ENCODE results near the gene ARHGAP8. TPM values are rescaled to one million over a fixed set of nuclear protein-coding genes. Genes with fewer than 3 reads are reported as not detected.

Gene ARHGAP8
- total and polyA plus RNA-seq, 2 of the 13 experiments (the other 11 are each of a cell fraction or from before 2014, with no cell fraction given) = 0.07 TPM; not detected in 1

DNA sequence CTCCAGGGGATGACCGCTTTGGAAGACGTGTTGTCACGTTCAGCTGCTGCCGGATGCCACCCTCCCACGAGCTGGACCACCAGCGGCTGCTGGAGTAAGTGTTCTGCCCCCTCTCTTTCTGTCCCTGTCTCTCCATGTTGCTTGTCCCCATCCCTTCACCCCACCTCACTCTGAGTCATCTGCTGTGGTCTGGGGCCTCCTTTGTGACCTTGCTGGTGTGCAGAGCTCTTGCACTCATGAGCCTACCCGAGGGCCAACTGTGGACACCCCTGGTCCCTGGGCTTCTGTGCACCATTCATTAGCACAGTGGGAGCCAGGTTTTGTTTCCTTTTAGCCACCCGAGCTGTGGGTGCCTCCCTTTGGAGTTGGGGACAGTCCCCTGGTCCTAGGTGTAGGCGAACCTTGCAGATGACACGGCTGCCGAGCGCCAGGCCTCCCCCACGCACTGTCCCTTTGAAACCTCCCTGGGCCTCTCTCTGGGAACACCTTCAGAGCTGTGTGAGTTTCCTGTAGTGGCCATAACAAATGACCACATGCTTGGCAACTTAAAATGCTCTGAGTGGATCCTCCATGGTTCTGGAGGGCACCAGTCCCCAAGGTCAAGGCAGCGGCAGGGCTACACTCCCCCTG lies 49.8 kb downstream of the ARHGAP8 start:
- BruUV-seq (replicated peaks) = no TSS peak
- Histone ChIP-seq H3K9ac (ENCODE audit: insufficient read depth, low read depth, low read length) (no peak overlapping the region), H3K79me2 (ENCODE audit: insufficient read depth, low read length) (no peaks in the 10 kb centered on the region), H2AFZ (ENCODE audit: low read length) (no peak overlapping the region), H3K4me1 (ENCODE audit: insufficient read depth, low read length) (no peaks in the 10 kb centered on the region), H3K4me2 (ENCODE audit: low read depth, low read length) (no peak overlapping the region), H4K20me1 (ENCODE audit: insufficient read depth, low read length) (no peaks in the 10 kb centered on the region), H3K27ac (ENCODE audit: extremely low read length, insufficient read depth, low read length) (no peak overlapping the region), H3K9me3 (ENCODE audit: low read length) (no peaks in the 10 kb centered on the region), H3K36me3 (replicated peaks in 1 of 2; ENCODE audit: control insufficient read depth in 1 of 2, insufficient read depth in 2 of 2, low read length in 2 of 2) (no peaks in the 10 kb centered on the region), H3K4me3 (replicated peaks in 1 of 3; ENCODE audit: insufficient read depth in 1 of 3, low read depth in 2 of 3, low read length in 3 of 3) (no peak overlapping the region), H3K27me3 (ENCODE audit: control insufficient read depth in 1 of 2, insufficient read depth in 2 of 2, low read length in 2 of 2) (peaks cover 15 to 43% of the 10 kb centered on the region in 2 experiments; a peak in 4 of 5 replicates)
- in situ Hi-C loops (cut with HindIII; ENCODE audit: extremely low pct_ligation_motif_present, low pct_unique_long_range_greater_than_20kb) = no loop called here
- CTCF ChIA-PET (ENCODE audit: low intra/inter-chr PET ratio, low total read pairs) = no interaction called here
- FAIRE-seq = no peak
- ATAC-seq = no peak; the same call in none of the 3 replicates
- intact Hi-C loops (cut with micrococcal nuclease; ENCODE audit: unreplicated experiment) = no loop called here
- no peak for DNase-seq (ENCODE audit: low spot score)
- POLR2A ChIA-PET = no interaction called here
- WGBS (ENCODE audit: low lambda C conversion rate) = 20% methylated on average over 4 of the region's 14 CpGs
- TF ChIP-seq TBX3 (IDR thresholded peaks at IDR 0.05; ENCODE audit: borderline replicate concordance) (no peak), NFATC3 (CRISPR knock-in tag; IDR thresholded peaks at IDR 0.05) (no peak), MTF2 (CRISPR knock-in tag; IDR thresholded peaks at IDR 0.05; ENCODE audit: borderline replicate concordance) (no peak), ZFAT (CRISPR knock-in tag; conservative IDR thresholded peaks at IDR 0.05) (no peak), CCDC6 (CRISPR knock-in tag; IDR thresholded peaks at IDR 0.05) (no peak), AHR (CRISPR knock-in tag; IDR thresholded peaks at IDR 0.05) (no peak), KDM2A (CRISPR knock-in tag; IDR thresholded peaks at IDR 0.05; ENCODE audit: borderline replicate concordance, low read depth) (no peak)
- TF ChIP-seq, protein P1, sequence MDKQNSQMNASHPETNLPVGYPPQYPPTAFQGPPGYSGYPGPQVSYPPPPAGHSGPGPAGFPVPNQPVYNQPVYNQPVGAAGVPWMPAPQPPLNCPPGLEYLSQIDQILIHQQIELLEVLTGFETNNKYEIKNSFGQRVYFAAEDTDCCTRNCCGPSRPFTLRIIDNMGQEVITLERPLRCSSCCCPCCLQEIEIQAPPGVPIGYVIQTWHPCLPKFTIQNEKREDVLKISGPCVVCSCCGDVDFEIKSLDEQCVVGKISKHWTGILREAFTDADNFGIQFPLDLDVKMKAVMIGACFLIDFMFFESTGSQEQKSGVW (CRISPR knock-in tag; IDR thresholded peaks at IDR 0.05; ENCODE audit: borderline replicate concordance) = no peak
- TF ChIP-seq, protein P2, sequence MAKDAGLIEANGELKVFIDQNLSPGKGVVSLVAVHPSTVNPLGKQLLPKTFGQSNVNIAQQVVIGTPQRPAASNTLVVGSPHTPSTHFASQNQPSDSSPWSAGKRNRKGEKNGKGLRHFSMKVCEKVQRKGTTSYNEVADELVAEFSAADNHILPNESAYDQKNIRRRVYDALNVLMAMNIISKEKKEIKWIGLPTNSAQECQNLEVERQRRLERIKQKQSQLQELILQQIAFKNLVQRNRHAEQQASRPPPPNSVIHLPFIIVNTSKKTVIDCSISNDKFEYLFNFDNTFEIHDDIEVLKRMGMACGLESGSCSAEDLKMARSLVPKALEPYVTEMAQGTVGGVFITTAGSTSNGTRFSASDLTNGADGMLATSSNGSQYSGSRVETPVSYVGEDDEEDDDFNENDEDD (CRISPR knock-in tag; IDR thresholded peaks at IDR 0.05; ENCODE audit: borderline replicate concordance) = no peak
- TF ChIP-seq, protein P3, sequence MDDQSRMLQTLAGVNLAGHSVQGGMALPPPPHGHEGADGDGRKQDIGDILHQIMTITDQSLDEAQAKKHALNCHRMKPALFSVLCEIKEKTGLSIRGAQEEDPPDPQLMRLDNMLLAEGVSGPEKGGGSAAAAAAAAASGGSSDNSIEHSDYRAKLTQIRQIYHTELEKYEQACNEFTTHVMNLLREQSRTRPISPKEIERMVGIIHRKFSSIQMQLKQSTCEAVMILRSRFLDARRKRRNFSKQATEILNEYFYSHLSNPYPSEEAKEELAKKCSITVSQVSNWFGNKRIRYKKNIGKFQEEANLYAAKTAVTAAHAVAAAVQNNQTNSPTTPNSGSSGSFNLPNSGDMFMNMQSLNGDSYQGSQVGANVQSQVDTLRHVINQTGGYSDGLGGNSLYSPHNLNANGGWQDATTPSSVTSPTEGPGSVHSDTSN (CRISPR knock-in tag; IDR thresholded peaks at IDR 0.05; ENCODE audit: borderline replicate concordance) = no peak
- TF ChIP-seq, protein P4, sequence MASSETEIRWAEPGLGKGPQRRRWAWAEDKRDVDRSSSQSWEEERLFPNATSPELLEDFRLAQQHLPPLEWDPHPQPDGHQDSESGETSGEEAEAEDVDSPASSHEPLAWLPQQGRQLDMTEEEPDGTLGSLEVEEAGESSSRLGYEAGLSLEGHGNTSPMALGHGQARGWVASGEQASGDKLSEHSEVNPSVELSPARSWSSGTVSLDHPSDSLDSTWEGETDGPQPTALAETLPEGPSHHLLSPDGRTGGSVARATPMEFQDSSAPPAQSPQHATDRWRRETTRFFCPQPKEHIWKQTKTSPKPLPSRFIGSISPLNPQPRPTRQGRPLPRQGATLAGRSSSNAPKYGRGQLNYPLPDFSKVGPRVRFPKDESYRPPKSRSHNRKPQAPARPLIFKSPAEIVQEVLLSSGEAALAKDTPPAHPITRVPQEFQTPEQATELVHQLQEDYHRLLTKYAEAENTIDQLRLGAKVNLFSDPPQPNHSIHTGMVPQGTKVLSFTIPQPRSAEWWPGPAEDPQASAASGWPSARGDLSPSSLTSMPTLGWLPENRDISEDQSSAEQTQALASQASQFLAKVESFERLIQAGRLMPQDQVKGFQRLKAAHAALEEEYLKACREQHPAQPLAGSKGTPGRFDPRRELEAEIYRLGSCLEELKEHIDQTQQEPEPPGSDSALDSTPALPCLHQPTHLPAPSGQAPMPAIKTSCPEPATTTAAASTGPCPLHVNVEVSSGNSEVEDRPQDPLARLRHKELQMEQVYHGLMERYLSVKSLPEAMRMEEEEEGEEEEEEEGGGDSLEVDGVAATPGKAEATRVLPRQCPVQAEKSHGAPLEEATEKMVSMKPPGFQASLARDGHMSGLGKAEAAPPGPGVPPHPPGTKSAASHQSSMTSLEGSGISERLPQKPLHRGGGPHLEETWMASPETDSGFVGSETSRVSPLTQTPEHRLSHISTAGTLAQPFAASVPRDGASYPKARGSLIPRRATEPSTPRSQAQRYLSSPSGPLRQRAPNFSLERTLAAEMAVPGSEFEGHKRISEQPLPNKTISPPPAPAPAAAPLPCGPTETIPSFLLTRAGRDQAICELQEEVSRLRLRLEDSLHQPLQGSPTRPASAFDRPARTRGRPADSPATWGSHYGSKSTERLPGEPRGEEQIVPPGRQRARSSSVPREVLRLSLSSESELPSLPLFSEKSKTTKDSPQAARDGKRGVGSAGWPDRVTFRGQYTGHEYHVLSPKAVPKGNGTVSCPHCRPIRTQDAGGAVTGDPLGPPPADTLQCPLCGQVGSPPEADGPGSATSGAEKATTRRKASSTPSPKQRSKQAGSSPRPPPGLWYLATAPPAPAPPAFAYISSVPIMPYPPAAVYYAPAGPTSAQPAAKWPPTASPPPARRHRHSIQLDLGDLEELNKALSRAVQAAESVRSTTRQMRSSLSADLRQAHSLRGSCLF (CRISPR knock-in tag; IDR thresholded peaks at IDR 0.05; ENCODE audit: borderline replicate concordance) = no peak
- TF ChIP-seq, protein P5, sequence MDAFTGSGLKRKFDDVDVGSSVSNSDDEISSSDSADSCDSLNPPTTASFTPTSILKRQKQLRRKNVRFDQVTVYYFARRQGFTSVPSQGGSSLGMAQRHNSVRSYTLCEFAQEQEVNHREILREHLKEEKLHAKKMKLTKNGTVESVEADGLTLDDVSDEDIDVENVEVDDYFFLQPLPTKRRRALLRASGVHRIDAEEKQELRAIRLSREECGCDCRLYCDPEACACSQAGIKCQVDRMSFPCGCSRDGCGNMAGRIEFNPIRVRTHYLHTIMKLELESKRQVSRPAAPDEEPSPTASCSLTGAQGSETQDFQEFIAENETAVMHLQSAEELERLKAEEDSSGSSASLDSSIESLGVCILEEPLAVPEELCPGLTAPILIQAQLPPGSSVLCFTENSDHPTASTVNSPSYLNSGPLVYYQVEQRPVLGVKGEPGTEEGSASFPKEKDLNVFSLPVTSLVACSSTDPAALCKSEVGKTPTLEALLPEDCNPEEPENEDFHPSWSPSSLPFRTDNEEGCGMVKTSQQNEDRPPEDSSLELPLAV (CRISPR knock-in tag; conservative IDR thresholded peaks at IDR 0.05; ENCODE audit: low read depth) = no peak
